Mesenchymal stem cell (in vitro differentiated cells and primary cell): ENCODE measurements around the gene KIAA0753.
A peak's percentile ranks its signal among the peaks of the same experiment; 100 is the strongest.
"Not testable (repeated sequence)": the region's sequence is repeated elsewhere in the genome, so short reads cannot be mapped to it uniquely, and the experiment has no call there.

Source experiments
- DNase-seq: peaks from one replicate; pipeline ENCODE4 v3.0.0-alpha.2; 2013
- H2AFZ ChIP-seq: one replicate; pipeline ENCODE4 v1.6.1; 2013; ENCODE audit warnings: low read depth, mild to moderate bottlenecking, control low read depth, inconsistent platforms, low read length, moderate library complexity
- H2AK5ac ChIP-seq: 2 replicates; pipeline ENCODE4 v1.6.1; 2013; ENCODE audit warnings: low read length, moderate library complexity, mild to moderate bottlenecking, inconsistent platforms; ENCODE audit not compliant: severe bottlenecking
- H2BK120ac ChIP-seq: one replicate; pipeline ENCODE4 v1.6.1; 2013; ENCODE audit warnings: low read depth, mild to moderate bottlenecking, inconsistent platforms, low read length, moderate library complexity
- H2BK12ac ChIP-seq, 2 experiments: one replicate each; pipeline ENCODE4 v1.6.1; 2013; ENCODE audit warnings: inconsistent platforms in 2 of 2, low read length in 2 of 2, mild to moderate bottlenecking in 2 of 2, moderate library complexity in 2 of 2, control low read depth in 1 of 2
- H2BK15ac ChIP-seq: one replicate; pipeline ENCODE4 v1.6.1; 2013; ENCODE audit warnings: mild to moderate bottlenecking, low read depth, inconsistent platforms; ENCODE audit not compliant: poor library complexity, severe bottlenecking
- H2BK5ac ChIP-seq: 2 replicates; pipeline ENCODE4 v1.6.1; 2013; ENCODE audit warnings: low read depth, mild to moderate bottlenecking, low read length, control low read depth, inconsistent platforms; ENCODE audit not compliant: poor library complexity, severe bottlenecking
- H3K14ac ChIP-seq, 2 experiments: one replicate each; pipeline ENCODE4 v1.6.1; 2013; ENCODE audit warnings: inconsistent platforms in 2 of 2, low read length in 2 of 2, control low read depth in 1 of 2, mild to moderate bottlenecking in 1 of 2, moderate library complexity in 1 of 2
- H3K18ac ChIP-seq, 2 experiments: one replicate each; pipeline ENCODE4 v1.6.1; 2013; ENCODE audit warnings: inconsistent platforms in 2 of 2, low read length in 2 of 2, control low read depth in 1 of 2, low read depth in 1 of 2, mild to moderate bottlenecking in 1 of 2
- H3K23ac ChIP-seq, 2 experiments: one replicate each; pipeline ENCODE4 v1.6.1; 2013; ENCODE audit warnings: inconsistent platforms in 2 of 2, low read length in 2 of 2, mild to moderate bottlenecking in 2 of 2, moderate library complexity in 2 of 2, control low read depth in 1 of 2
- H3K27ac ChIP-seq: 2 replicates; pipeline ENCODE4 v1.5.1; 2013; ENCODE audit warnings: mild to moderate bottlenecking, moderate library complexity, low read length, control low read depth, inconsistent platforms; ENCODE audit not compliant: poor library complexity, severe bottlenecking
- H3K27me3 ChIP-seq, 2 experiments: 2 replicates each; pipeline versions ENCODE4 v1.6.1 to v1.7.0; 2013; ENCODE audit warnings: low read length in 2 of 2, mild to moderate bottlenecking in 2 of 2, moderate library complexity in 2 of 2, control low read depth in 1 of 2, inconsistent platforms in 1 of 2; ENCODE audit not compliant: control insufficient read depth in 1 of 2, insufficient read depth in 1 of 2
- H3K36me3 ChIP-seq, 2 experiments: 2 replicates each; pipeline versions ENCODE4 v1.6.1 to v1.7.0; 2013; ENCODE audit warnings: low read length in 2 of 2, control low read depth in 1 of 2, inconsistent platforms in 1 of 2, low read depth in 1 of 2, mild to moderate bottlenecking in 1 of 2; ENCODE audit not compliant: insufficient read depth in 2 of 2, control insufficient read depth in 1 of 2
- H3K4ac ChIP-seq, 2 experiments: one replicate each; pipeline ENCODE4 v1.6.1; 2013; ENCODE audit warnings: inconsistent platforms in 2 of 2, low read length in 2 of 2, mild to moderate bottlenecking in 2 of 2, moderate library complexity in 2 of 2, control low read depth in 1 of 2, low read depth in 1 of 2
- H3K4me1 ChIP-seq: 2 replicates; pipeline ENCODE4 v1.6.1; 2013; ENCODE audit warnings: low read depth, low read length, control low read depth; ENCODE audit not compliant: control insufficient read depth, insufficient read depth
- H3K4me2 ChIP-seq: 2 replicates; pipeline ENCODE4 v1.6.1; 2013; ENCODE audit warnings: low read length, mild to moderate bottlenecking, inconsistent platforms; ENCODE audit not compliant: poor library complexity, severe bottlenecking
- H3K4me3 ChIP-seq, 2 experiments: 2 replicates each; pipeline versions ENCODE4 v1.5.1 to v1.7.0; 2013; ENCODE audit warnings: low read length in 2 of 2, mild to moderate bottlenecking in 2 of 2, control low read depth in 1 of 2, low read depth in 1 of 2; ENCODE audit not compliant: insufficient read depth in 1 of 2
- H3K79me1 ChIP-seq: replicated peaks from 2 replicates; pipeline ENCODE4 v1.6.1; 2013; ENCODE audit warnings: mild to moderate bottlenecking, control low read depth, low read length, inconsistent platforms; ENCODE audit not compliant: poor library complexity, severe bottlenecking
- H3K9ac ChIP-seq: 2 replicates; pipeline ENCODE4 v1.7.0; 2013; ENCODE audit warnings: mild to moderate bottlenecking, low read length, moderate library complexity
- H3K9me3 ChIP-seq: 2 replicates; pipeline ENCODE4 v1.7.0; 2013; ENCODE audit warnings: mild to moderate bottlenecking, low read length; ENCODE audit not compliant: control insufficient read depth
- H4K8ac ChIP-seq: one replicate; pipeline ENCODE4 v1.6.1; 2013; ENCODE audit warnings: inconsistent platforms, mild to moderate bottlenecking, low read length, moderate library complexity
- H4K91ac ChIP-seq: one replicate; pipeline ENCODE4 v1.6.1; 2013; ENCODE audit warnings: mild to moderate bottlenecking, low read length, inconsistent platforms
- WGBS: methylation state at CpG from one replicate; pipeline ENCODE4 v1.1.7; 2013; ENCODE audit warnings: mixed read lengths; 5-methylcytosine and 5-hydroxymethylcytosine counted together

KIAA0753 gene

DNA sequence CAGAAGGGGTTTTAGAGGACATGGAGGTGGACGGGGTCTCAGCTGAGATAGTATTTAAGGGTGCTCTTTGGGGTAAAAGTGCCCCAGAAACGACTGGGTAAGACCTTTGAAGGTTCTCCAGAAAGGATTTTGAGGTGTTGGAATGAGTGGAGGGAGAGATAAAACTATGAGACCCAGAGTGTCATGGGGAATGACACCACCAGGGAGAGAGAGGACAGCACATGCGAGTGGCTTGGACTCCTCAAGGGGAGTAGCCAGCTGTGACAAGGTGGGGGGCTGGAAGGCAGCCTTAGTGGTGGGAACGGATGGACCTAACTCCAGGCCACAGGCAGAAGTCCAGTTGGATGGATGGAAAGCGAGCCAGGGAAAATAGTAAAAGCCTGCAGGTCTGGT is 64.9 kb downstream of the KIAA0753 start:
- Histone ChIP-seq H3K4me3 (no peak overlapping the region), H3K14ac (no peak overlapping the region), H2BK15ac (no peak overlapping the region), H3K23ac (no peak overlapping the region), H3K79me1 (peaks cover 4% of the 10 kb centered on the region), H4K8ac (no peak overlapping the region), H3K18ac (no peak overlapping the region), H4K91ac (no peak overlapping the region), H2BK12ac (no peak overlapping the region), H2BK5ac (peak overlapping the region; percentile 11), H3K27ac (peak overlapping the region; percentile 15), H3K4me1 (peaks cover 13% of the 10 kb centered on the region), H3K4me2 (peak overlapping the region; percentile 29), H2AFZ (no peak overlapping the region), H3K27me3 (no peaks in the 10 kb centered on the region), H2BK120ac (no peak overlapping the region), H3K9ac (peak overlapping the region; percentile 6), H3K4ac (no peak overlapping the region), H3K9me3 (no peaks in the 10 kb centered on the region), H3K36me3 (peaks cover 31 to 42% of the 10 kb centered on the region in 2 experiments), H2AK5ac (peak overlapping the region; percentile 10)
- 86% methylated on average over 5 of the region's 5 CpGs for WGBS
- DNase-seq = no peak

DNA sequence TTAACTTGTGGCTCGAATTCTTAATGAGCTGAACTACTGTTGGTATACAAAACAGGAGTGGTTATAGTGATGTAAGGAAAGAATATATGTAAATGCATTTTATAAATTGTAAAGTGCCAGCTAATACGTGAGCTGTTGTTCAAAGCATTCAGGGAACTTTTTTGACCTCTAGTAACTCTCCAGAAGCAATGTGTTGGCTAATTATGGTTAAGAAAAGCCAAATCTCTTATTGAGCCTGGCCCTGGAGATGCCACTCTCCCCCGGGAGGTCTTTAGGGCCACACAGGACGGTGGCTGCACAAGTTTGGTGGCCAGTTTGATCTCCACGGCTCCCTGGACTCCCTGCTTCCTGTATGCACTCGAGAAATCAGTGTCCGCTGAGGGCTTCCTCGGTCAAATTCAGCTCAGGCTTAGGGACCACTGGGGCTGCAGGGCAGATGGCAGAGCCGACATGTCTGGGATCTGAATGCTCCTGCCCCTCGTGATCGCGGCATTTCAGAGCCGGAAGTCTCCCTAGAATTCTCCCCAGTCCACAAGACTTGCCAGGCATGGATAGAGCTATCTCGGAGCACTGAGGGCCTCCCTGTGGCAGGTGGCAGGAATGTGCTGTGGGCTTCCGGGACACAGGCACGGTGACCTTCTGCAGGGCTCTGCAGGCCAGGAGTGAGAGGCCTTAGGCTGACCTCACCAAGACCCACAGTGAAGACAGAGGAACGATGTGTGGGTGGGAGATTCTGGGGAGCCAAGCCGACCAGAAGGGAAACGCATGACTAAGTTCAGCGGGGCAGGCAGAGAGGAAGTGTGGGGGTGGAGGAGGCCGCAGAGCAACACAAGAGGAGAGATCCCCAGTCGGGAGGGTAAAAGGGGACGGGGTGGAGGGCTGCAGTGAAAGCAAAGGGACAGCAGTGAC is 65.6 kb downstream of the KIAA0753 start:
- Histone ChIP-seq H2BK5ac (peak overlapping the region; percentile 11), H3K14ac (peak overlapping the region in 1 of 2 experiments; percentile 28), H3K9ac (peak overlapping the region; percentile 6), H2AK5ac (no peak overlapping the region), H3K27ac (peak overlapping the region; percentile 39), H4K91ac (no peak overlapping the region), H3K4me1 (peaks cover 13% of the 10 kb centered on the region), H2AFZ (no peak overlapping the region), H3K18ac (peak overlapping the region in 1 of 2 experiments; percentile 50), H3K4ac (peak overlapping the region in 1 of 2 experiments; percentile 20), H3K27me3 (no peaks in the 10 kb centered on the region), H2BK120ac (no peak overlapping the region), H3K4me2 (peak overlapping the region; percentile 29), H3K36me3 (peaks cover 30 to 39% of the 10 kb centered on the region in 2 experiments), H4K8ac (no peak overlapping the region), H2BK12ac (no peak overlapping the region), H3K9me3 (no peaks in the 10 kb centered on the region), H3K23ac (no peak overlapping the region), H2BK15ac (peak overlapping the region; percentile 8), H3K4me3 (no peak overlapping the region), H3K79me1 (peaks cover 3% of the 10 kb centered on the region)
- DNase-seq = peak; percentile 36
- 69% methylated on average over 23 of the region's 23 CpGs for WGBS

DNA sequence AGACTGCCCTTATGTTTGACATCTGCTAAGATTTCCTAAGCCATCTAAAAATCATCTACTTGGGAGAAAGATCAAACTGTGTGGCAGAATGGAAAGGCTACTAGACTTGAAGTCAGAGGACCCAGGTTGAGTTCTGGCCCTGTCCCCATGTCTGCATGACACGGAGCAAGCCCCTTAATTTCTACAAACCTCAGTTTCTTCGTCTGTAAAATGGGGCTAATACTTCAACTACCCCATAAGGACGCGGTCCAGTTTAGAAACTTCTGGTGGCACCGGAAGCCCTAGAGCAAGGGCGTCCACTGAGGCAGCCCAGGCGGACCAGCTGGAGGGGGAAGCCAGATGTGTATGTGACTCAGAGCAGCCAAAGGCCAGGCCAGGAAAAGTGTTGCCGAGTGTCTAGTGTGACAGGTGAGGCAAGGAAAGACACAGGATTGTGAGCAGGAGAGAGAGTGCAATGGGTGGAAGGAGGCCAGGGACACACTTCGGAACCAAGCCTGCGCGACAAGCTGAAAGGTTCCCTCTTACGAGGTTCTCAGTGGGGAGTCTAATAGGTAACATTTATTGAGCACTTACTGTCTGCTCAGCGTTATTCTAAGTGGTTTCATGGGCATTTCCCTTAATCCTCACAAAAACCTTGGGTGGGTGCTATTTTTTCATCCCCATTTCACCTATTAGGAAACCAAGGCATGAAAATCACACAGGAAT is 66.4 kb downstream of the KIAA0753 start:
- no peak overlapping the region for H3K23ac ChIP-seq
- no peak overlapping the region for H2BK5ac ChIP-seq
- DNase-seq = no peak
- WGBS = 98% methylated on average over 12 of the region's 13 CpGs
- H4K8ac ChIP-seq = no peak overlapping the region
- H3K27me3 ChIP-seq = no peaks in the 10 kb centered on the region
- H3K18ac ChIP-seq = no peak overlapping the region
- H3K4me2 ChIP-seq = no peak overlapping the region
- H3K9ac ChIP-seq = no peak overlapping the region
- no peak overlapping the region for H2BK120ac ChIP-seq
- H3K4me3 ChIP-seq = no peak overlapping the region
- no peaks in the 10 kb centered on the region for H3K9me3 ChIP-seq
- no peak overlapping the region for H3K14ac ChIP-seq
- peaks cover 24 to 34% of the 10 kb centered on the region in 2 experiments for H3K36me3 ChIP-seq
- H3K79me1 ChIP-seq = no peaks in the 10 kb centered on the region
- H2BK15ac ChIP-seq = no peak overlapping the region
- peak overlapping the region in 1 of 2 experiments; percentile 65 for H2BK12ac ChIP-seq
- H2AK5ac ChIP-seq = peak overlapping the region; percentile 81
- no peak overlapping the region for H4K91ac ChIP-seq
- peaks cover 18% of the 10 kb centered on the region for H3K4me1 ChIP-seq
- no peak overlapping the region for H3K4ac ChIP-seq
- no peak overlapping the region for H3K27ac ChIP-seq
- H2AFZ ChIP-seq = no peak overlapping the region

DNA sequence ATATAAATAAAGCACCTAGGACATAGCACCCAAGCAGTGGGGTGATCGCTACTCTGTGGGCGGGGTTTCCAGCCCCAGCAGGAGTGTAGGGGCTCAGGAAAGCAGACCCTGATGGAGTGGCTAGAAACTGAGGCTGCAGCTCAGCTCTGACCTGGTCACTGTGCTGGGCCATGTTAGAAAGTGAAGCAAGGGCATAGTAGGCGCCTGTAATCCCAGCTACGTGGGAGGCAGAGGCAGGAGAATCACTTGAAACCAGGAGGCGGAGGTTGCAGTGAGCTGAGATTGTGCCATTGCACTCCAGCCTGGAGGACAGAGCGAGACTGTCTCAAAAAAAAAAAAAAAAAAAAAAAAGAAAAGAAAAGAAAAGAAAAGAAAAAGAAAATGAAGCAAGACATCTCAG is 67.0 kb downstream of the KIAA0753 start:
- H2BK120ac ChIP-seq = not testable (repeated sequence)

More for the DNA sequence above, 67.0 kb downstream of the KIAA0753 start:
- H3K23ac ChIP-seq, H3K27me3 ChIP-seq, H3K4ac ChIP-seq, H3K27ac ChIP-seq, H2AK5ac ChIP-seq, H2AFZ ChIP-seq, DNase-seq, H3K18ac ChIP-seq, H2BK5ac ChIP-seq, H3K14ac ChIP-seq, H4K91ac ChIP-seq, H3K4me2 ChIP-seq, H2BK12ac ChIP-seq, H3K4me3 ChIP-seq, H2BK15ac ChIP-seq, H3K79me1 ChIP-seq, H3K9me3 ChIP-seq, H3K9ac ChIP-seq, H4K8ac ChIP-seq: not testable (repeated sequence)
- peaks cover 20% of the 10 kb centered on the region for H3K4me1 ChIP-seq
- 100% methylated on average over 4 of the region's 6 CpGs for WGBS
- H3K36me3 ChIP-seq = peaks cover 18 to 28% of the 10 kb centered on the region in 2 experiments
